Upper lobe of left lung (tissue), 6 donors: Measurements from ENCODE around the gene KCNJ10. TPM values are rescaled to one million over a fixed set of nuclear protein-coding genes. Genes with fewer than 3 reads are reported as not detected.
A peak's percentile ranks its signal among the peaks of the same experiment; 100 is the strongest.

Experiments
- ATAC-seq, 2 donors: fragments of 200-7000 bp; cut with Tn5 transposase; one replicate each; pipeline ENCODE4 v1.9.1; 2022; ENCODE audit warnings: mild to moderate bottlenecking in 2 of 2, moderate library complexity in 2 of 2; ENCODE audit not compliant: low FRiP score in 2 of 2
- DNase-seq, 2 donors: peaks; one replicate each; pipeline ENCODE4 v3.0.0-alpha.2; 2019 to 2020
- H3K27ac ChIP-seq, 4 donors: fragments of 200-600 bp; sonication (generic); one replicate each; pipeline ENCODE4 v1.5.1; 2016 to 2019
- H3K27me3 ChIP-seq, 4 donors: fragments of 200-600 bp; sonication (generic); one replicate each; pipeline ENCODE4 v1.5.1; 2017 to 2019
- H3K36me3 ChIP-seq, 4 donors: fragments of 200-600 bp; sonication (generic); one replicate each; pipeline ENCODE4 v1.5.1; 2016 to 2019
- H3K4me1 ChIP-seq, 4 donors: fragments of 200-600 bp; sonication (generic); one replicate each; pipeline ENCODE4 v1.5.1; 2018 to 2019
- H3K4me3 ChIP-seq, 4 donors: fragments of 200-600 bp; sonication (generic); one replicate each; pipeline ENCODE4 v1.5.1; 2017 to 2019; ENCODE audit warnings: mild to moderate bottlenecking in 2 of 4, moderate library complexity in 1 of 4
- H3K9me3 ChIP-seq, 4 donors: fragments of 200-600 bp; sonication (generic); one replicate each; pipeline ENCODE4 v1.5.1; 2018 to 2019
- EP300 ChIP-seq, 4 donors: sonication (generic); formaldehyde crosslinking; IDR thresholded peaks; one replicate each; pipeline ENCODE4 v1.5.1; 2017; ENCODE audit warnings: antibody characterized with exemption in 4 of 4, control low read depth in 2 of 4
- POLR2A ChIP-seq, 4 donors: fragments of 450-650 bp; IDR thresholded peaks; one replicate each; pipeline ENCODE4 v1.5.1; 2016 to 2017; ENCODE audit warnings: antibody characterized with exemption in 4 of 4, mild to moderate bottlenecking in 2 of 4
- POLR2AphosphoS5 ChIP-seq, 2 donors: sonication (generic); formaldehyde crosslinking; IDR thresholded peaks; one replicate each; pipeline ENCODE4 v1.5.1; 2017; ENCODE audit warnings: antibody characterized with exemption in 2 of 2
- WGBS, 2 donors: methylation state at CpG; one replicate each; pipeline ENCODE4 v1.1.5; 2017 to 2018; 5-methylcytosine and 5-hydroxymethylcytosine counted together
- total RNA-seq, 6 donors: library from RNA; depleted of rRNA in 4 of 6; stranded (reverse); fragments of >200 nt in 4 of 6; gene quantifications; one replicate each; pipeline versions ENCODE4 v1.1.0 to v1.2.1, GENCODE V29; 2016 to 2021
- TF ChIP-seq, protein P1 (sequence below), 6 experiments: fragments of 450-650 bp in 4 of 6; fragments of 200-600 bp in 2 of 6; sonication (generic) in 2 of 6; IDR thresholded peaks; one replicate each; pipeline ENCODE4 v1.5.1; 2016 to 2019; ENCODE audit warnings: antibody characterized with exemption in 6 of 6
- donor health status: DM: no; HTN: no; CAD: no; lungs with moderate emphysema.
- donor health status: DM: no; HTN: yes; CAD: no; lungs with severe emphysema.

Gene KCNJ10
- total RNA-seq, 6 donors from 2014 or later, result 0.11 TPM; not detected in 5

DNA sequence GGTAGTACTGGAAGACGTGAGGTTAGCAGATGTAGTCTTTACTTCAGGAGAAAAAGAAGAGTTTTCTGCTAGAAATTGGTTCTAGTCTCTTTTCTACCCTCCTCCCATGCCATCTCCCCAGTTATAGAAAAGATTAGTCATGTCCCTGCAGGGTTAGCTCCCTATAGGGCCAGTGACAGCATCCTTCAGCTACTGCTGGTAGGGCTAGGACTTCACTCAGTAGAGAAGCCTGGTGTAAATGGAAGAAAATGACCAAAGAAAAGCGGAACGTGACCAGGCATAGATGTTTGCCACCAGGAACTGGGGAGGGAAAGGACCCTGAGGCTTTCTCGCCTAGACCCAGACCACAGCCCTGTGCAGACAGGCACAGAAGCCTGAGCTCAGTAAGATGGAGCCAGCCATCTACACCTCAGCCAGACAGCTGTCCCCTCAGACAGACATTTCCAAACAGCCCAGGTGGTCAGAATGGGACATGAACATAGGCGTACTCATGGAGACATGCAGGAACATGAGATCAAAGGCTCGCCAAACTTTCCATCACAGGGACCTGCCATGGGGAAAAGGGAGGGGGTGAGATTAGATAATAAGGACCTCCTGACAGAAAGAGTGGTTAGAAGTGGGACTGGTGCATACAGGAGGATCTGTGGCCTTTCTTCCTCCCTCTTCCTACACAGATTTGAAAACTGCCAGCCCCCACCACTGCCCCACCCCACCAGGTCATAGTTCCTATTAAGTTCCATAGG, 92.4 kb downstream of the KCNJ10 start:
- TF ChIP-seq POLR2AphosphoS5 (IDR thresholded peaks at IDR 0.05) (no peak), EP300 (IDR thresholded peaks at IDR 0.05) (no peak), POLR2A (IDR thresholded peaks at IDR 0.05) (no peak)
- TF ChIP-seq, protein P1, sequence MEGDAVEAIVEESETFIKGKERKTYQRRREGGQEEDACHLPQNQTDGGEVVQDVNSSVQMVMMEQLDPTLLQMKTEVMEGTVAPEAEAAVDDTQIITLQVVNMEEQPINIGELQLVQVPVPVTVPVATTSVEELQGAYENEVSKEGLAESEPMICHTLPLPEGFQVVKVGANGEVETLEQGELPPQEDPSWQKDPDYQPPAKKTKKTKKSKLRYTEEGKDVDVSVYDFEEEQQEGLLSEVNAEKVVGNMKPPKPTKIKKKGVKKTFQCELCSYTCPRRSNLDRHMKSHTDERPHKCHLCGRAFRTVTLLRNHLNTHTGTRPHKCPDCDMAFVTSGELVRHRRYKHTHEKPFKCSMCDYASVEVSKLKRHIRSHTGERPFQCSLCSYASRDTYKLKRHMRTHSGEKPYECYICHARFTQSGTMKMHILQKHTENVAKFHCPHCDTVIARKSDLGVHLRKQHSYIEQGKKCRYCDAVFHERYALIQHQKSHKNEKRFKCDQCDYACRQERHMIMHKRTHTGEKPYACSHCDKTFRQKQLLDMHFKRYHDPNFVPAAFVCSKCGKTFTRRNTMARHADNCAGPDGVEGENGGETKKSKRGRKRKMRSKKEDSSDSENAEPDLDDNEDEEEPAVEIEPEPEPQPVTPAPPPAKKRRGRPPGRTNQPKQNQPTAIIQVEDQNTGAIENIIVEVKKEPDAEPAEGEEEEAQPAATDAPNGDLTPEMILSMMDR (IDR thresholded peaks at IDR 0.05), result no peak
- no peaks in the 10 kb centered on the region for H3K9me3 ChIP-seq
- no peaks in the 10 kb centered on the region for H3K4me1 ChIP-seq
- no peak for ATAC-seq
- WGBS, 2 donors, result 85% methylated on average over 5 to 6 of the region's 6 CpGs
- no peak for DNase-seq
- H3K4me3 ChIP-seq, result no peak overlapping the region
- H3K27ac ChIP-seq, result no peak overlapping the region
- H3K36me3 ChIP-seq, result no peaks in the 10 kb centered on the region
- no peaks in the 10 kb centered on the region for H3K27me3 ChIP-seq

DNA sequence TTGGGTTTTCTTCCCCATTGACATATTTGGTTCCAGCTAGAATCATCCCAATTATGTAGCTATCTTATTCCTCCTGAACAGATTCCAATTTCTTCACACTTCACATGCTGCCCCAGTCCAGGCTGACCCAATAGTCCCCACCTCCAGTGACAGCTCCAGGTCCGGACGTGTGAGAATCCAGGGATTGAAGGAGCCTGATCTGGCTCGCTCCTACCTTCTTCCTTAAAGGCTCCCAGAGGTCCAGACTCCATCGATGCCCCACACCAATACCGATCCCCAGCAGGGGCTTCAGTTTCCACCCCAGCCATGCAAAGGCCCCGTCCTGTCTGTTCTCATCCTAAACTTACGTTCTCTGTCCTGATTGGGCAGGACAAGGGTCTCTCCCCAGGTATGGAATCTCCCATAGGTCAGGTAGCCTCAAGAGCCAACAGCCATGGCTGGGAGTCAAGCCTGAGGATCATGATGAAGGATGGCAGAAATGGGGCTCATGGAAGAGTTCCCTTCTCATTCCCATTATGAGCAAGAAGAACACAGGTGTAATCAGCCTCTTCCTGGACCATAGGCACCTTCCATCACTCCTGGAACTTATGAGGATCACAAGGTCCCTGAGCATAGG, 95.5 kb downstream of the KCNJ10 start:
- no peaks in the 10 kb centered on the region for H3K27me3 ChIP-seq
- DNase-seq, result no peak
- H3K4me3 ChIP-seq, result no peak overlapping the region
- H3K9me3 ChIP-seq, result no peaks in the 10 kb centered on the region
- no peaks in the 10 kb centered on the region for H3K36me3 ChIP-seq
- WGBS, 2 donors, result 93 to 95% methylated on average over 7 of the region's 7 CpGs
- H3K4me1 ChIP-seq, result no peaks in the 10 kb centered on the region
- no peak overlapping the region for H3K27ac ChIP-seq
- no peak for TF ChIP-seq EP300 (IDR thresholded peaks at IDR 0.05)
- no peak for TF ChIP-seq POLR2AphosphoS5 (IDR thresholded peaks at IDR 0.05)
- TF ChIP-seq, protein P1 (IDR thresholded peaks at IDR 0.05), result no peak
- TF ChIP-seq POLR2A (IDR thresholded peaks at IDR 0.05), result no peak
- ATAC-seq, result no peak

DNA sequence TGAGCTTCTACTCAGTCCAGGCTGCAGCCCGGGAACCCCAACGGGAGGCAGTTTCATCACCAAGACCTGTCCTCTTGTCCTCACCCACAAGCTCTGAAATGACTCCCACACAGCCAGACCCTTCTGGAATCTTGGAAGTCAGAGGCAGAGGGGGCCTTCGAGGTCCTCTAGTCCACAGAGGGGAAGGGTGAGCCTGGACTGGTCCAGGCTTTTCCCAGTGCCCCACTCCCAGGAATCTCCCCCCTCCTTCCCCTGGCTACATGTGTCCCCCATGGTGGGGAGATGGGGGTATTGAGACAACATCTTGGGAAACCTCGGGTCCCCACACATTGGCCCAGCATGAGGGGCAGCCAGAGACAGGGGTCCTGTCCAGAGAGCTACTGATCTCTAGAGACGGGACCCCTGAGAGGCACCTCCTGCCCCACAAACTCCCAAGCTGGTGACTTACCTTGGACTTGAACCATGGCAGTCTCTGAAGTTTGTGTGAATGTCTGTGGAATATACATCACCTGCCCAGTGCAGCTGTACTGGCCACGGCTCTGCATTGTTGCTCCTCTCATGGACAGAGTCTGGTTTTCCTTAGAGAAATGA, 96.5 kb downstream of the KCNJ10 start:
- Histone ChIP-seq H3K27ac (no peak overlapping the region), H3K4me1 (no peaks in the 10 kb centered on the region), H3K9me3 (no peaks in the 10 kb centered on the region), H3K36me3 (no peaks in the 10 kb centered on the region), H3K4me3 (no peak overlapping the region), H3K27me3 (no peaks in the 10 kb centered on the region)
- DNase-seq, result no peak
- TF ChIP-seq POLR2AphosphoS5 (IDR thresholded peaks at IDR 0.05) (no peak), EP300 (IDR thresholded peaks at IDR 0.05) (no peak), POLR2A (IDR thresholded peaks at IDR 0.05) (no peak)
- TF ChIP-seq, protein P1 (IDR thresholded peaks at IDR 0.05), result no peak
- WGBS, 2 donors, result 75 to 81% methylated on average over 3 to 6 of the region's 6 CpGs
- no peak for ATAC-seq

DNA sequence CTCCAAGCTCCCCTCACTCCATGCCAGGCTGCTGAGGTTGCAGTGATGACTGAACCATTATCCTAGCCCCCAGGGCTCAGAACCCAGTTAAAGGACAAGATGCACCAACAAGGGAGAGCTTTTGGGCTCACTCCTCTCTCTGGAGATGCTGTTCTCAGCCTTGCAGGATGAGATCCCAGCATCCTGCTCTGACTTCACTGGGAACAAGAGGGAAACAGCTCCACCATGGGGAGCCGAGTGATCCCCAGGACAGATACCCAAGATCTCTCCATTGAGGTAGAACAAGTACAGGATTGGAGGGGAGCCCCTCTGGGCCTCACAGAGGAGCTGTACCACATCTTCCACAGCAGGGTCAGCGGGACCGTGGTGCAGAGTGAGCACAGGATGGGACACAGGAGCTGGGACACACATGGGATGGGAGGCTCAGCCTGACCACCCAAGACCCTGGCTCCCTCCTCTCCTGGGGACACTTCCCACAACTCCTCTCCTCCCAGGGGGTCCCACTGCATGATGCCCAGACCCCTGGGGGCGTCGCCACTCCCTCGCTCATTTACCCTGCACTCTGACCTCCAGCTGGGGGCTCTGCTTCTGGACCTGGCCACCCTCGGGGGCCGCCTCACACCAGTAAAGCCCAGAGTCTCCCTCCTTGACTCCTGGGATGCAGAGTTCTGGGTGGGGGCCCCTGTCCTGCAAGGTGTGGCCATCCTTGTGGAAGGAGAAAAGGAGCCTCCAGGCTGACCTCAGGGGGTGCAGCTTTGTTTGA, 97.3 kb downstream of the KCNJ10 start:
- no peaks in the 10 kb centered on the region for H3K9me3 ChIP-seq
- H3K27me3 ChIP-seq, result no peaks in the 10 kb centered on the region
- no peaks in the 10 kb centered on the region for H3K4me1 ChIP-seq
- no peak overlapping the region for H3K27ac ChIP-seq
- peak in 1 of 2 donors; percentile 40 for DNase-seq
- ATAC-seq, result peak in 1 of 2 donors; percentile 31
- TF ChIP-seq POLR2A (IDR thresholded peaks at IDR 0.05), result no peak
- no peak for TF ChIP-seq EP300 (IDR thresholded peaks at IDR 0.05)
- TF ChIP-seq, protein P1 (IDR thresholded peaks at IDR 0.05), result no peak
- no peak for TF ChIP-seq POLR2AphosphoS5 (IDR thresholded peaks at IDR 0.05)
- no peaks in the 10 kb centered on the region for H3K36me3 ChIP-seq
- no peak overlapping the region for H3K4me3 ChIP-seq
- 87 to 90% methylated on average over 3 to 8 of the region's 8 CpGs for WGBS, 2 donors
